HCT116 (cell line): ENCODE data around the gene TNKS1BP1. TPM values are rescaled to one million over a fixed set of nuclear protein-coding genes. Genes with fewer than 3 reads are reported as not detected.

Experiments used
- ATAC-seq: fragments of 200-7000 bp; cut with Tn5 transposase; 2 replicates; pipeline ENCODE4 v1.9.1; 2020; ENCODE audit warnings: mild to moderate bottlenecking, moderate library complexity
- BruUV-seq: library from RNA; stranded (reverse); fragments of 400-500 nt; replicated peaks from 2 replicates; lab custom pipeline; 2021; lab: Mats Ljungman, UMichigan
- CTCF ChIA-PET: fragments of 300-600 bp; sonication (Branson Sonifier 250); formaldehyde crosslinking; loops from one replicate; lab custom pipeline; 2021; ENCODE audit warnings: antibody characterized with exemption; lab: Charles Lee
- POLR2A ChIA-PET: fragments of 300-600, 350-600 bp; sonication (Branson Sonifier 250); formaldehyde crosslinking; loops from one replicate; lab custom pipeline; 2021; ENCODE audit warnings: antibody characterized with exemption; lab: Charles Lee
- RAD21 ChIA-PET, 2 experiments: fragments of 300-600 bp; sonication (Branson Sonifier 250); formaldehyde crosslinking; loops; one replicate each; lab custom pipeline; 2023; ENCODE audit warnings: low total read pairs in 2 of 2; ENCODE audit not compliant: uncharacterized antibody in 2 of 2, unreplicated experiment in 2 of 2, low non-redundant PET in 1 of 2; lab: Charles Lee
- DNase-seq: peaks from one replicate; pipeline ENCODE4 v3.0.0-alpha.2; 2010; ENCODE audit warnings: low read depth, low spot score
- H2AFZ ChIP-seq: fragments of 200-600 bp; shearing (Covaris generic), sonication (generic); 2 replicates; pipeline ENCODE4 v1.6.1; 2017; ENCODE audit warnings: low read depth, mixed run types, mixed read lengths, antibody characterized with exemption, low read length; ENCODE audit not compliant: poor library complexity, severe bottlenecking
- H3K27ac ChIP-seq: 2 replicates; pipeline ENCODE4 v1.5.1; 2012; ENCODE audit warnings: low read depth, low read length
- H3K27me3 ChIP-seq: fragments of 200-600 bp; sonication (generic); 2 replicates; pipeline ENCODE4 v1.6.1; 2016; ENCODE audit warnings: mixed run types, low read length, mixed read lengths; ENCODE audit not compliant: insufficient read depth
- H3K36me3 ChIP-seq, 2 experiments: fragments of 200-500 bp in 1 of 2; fragments of 200-600 bp in 1 of 2; sonication (Bioruptor generic) in 1 of 2; sonication (generic) in 1 of 2; 2 replicates each; pipeline versions ENCODE4 v1.5.1 to v1.6.1; 2014 to 2016; ENCODE audit warnings: low read length in 2 of 2, inconsistent platforms in 1 of 2, mixed read lengths in 1 of 2, mixed run types in 1 of 2; ENCODE audit not compliant: insufficient read depth in 2 of 2, control insufficient read depth in 1 of 2
- H3K4me1 ChIP-seq, 2 experiments: fragments of 200-600 bp in 1 of 2; sonication (generic) in 1 of 2; 2 replicates each; pipeline versions ENCODE4 v1.5.1 to v1.6.1; 2012 to 2017; ENCODE audit warnings: low read length in 2 of 2, inconsistent platforms in 1 of 2, mild to moderate bottlenecking in 1 of 2, mixed read lengths in 1 of 2, mixed run types in 1 of 2, moderate library complexity in 1 of 2; ENCODE audit not compliant: insufficient read depth in 2 of 2, control insufficient read depth in 1 of 2
- H3K4me2 ChIP-seq: fragments of 200-600 bp; sonication (generic); 2 replicates; pipeline ENCODE4 v1.6.1; 2017; ENCODE audit warnings: mixed run types, low read length, mixed read lengths
- H3K4me3 ChIP-seq, 2 experiments: fragments of 200-600 bp in 1 of 2; sonication (generic) in 1 of 2; replicated peaks in 1 of 2; 2 replicates each; pipeline ENCODE4 v1.5.1; 2011 to 2016; ENCODE audit warnings: low read length in 2 of 2, control low read depth in 1 of 2, low read depth in 1 of 2, mild to moderate bottlenecking in 1 of 2, mixed read lengths in 1 of 2, mixed run types in 1 of 2
- H3K79me2 ChIP-seq: fragments of 200-600 bp; sonication (generic); 2 replicates; pipeline ENCODE4 v1.6.1; 2017; ENCODE audit warnings: mild to moderate bottlenecking, mixed run types, low read length, moderate library complexity, mixed read lengths; ENCODE audit not compliant: insufficient read depth
- H3K9ac ChIP-seq: fragments of 200-600 bp; sonication (generic); 2 replicates; pipeline ENCODE4 v1.6.1; 2016; ENCODE audit warnings: low read length, mixed read lengths
- H3K9me2 ChIP-seq: fragments of 200-600 bp; sonication (generic), shearing (Covaris generic); 2 replicates; pipeline ENCODE4 v1.6.1; 2017; ENCODE audit warnings: mixed run types, mild to moderate bottlenecking, moderate library complexity; ENCODE audit not compliant: insufficient read depth
- H3K9me3 ChIP-seq, 2 experiments: fragments of 200-500 bp in 1 of 2; fragments of 200-600 bp in 1 of 2; sonication (Bioruptor generic) in 1 of 2; sonication (generic) in 1 of 2; 2 replicates each; pipeline ENCODE4 v1.6.1; 2014 to 2017; ENCODE audit warnings: low read length in 2 of 2, mixed read lengths in 2 of 2, inconsistent platforms in 1 of 2, low read depth in 1 of 2, mild to moderate bottlenecking in 1 of 2, mixed run types in 1 of 2, moderate library complexity in 1 of 2; ENCODE audit not compliant: control insufficient read depth in 1 of 2, insufficient read depth in 1 of 2
- H4K20me1 ChIP-seq: fragments of 200-600 bp; sonication (generic), shearing (Covaris generic); 2 replicates; pipeline ENCODE4 v1.6.1; 2017; ENCODE audit warnings: mixed run types, mild to moderate bottlenecking, moderate library complexity; ENCODE audit not compliant: insufficient read depth
- ELF1 ChIP-seq: IDR thresholded peaks from 2 replicates; pipeline ENCODE4 v1.6.1; 2012; ENCODE audit warnings: low read depth, borderline replicate concordance
- FOSL1 ChIP-seq: IDR thresholded peaks from 2 replicates; pipeline ENCODE4 v1.6.1; 2012; ENCODE audit warnings: low read depth
- POLR2AphosphoS5 ChIP-seq: IDR thresholded peaks from 2 replicates; pipeline ENCODE4 v1.6.1; 2011; ENCODE audit warnings: mild to moderate bottlenecking, low read depth, low read length, moderate library complexity
- TCF7L2 ChIP-seq: IDR thresholded peaks from 2 replicates; pipeline ENCODE4 v1.7.0; 2011; ENCODE audit warnings: borderline replicate concordance, inconsistent platforms; ENCODE audit not compliant: insufficient read depth, insufficient read length; ENCODE audit errors: extremely low read depth
- intact Hi-C: fragments of 100-400 bp; cut with micrococcal nuclease; formaldehyde crosslinking; loops from 2 replicates; pipeline ENCODE4 v1.10.0; 2022
- total RNA-seq: library from RNA; stranded (reverse); gene quantifications from one replicate; pipeline ENCODE4 v1.2.1, GENCODE V29; 2021; ENCODE audit not compliant: unreplicated experiment
- TF ChIP-seq, protein P1 (sequence below): IDR thresholded peaks from 2 replicates; pipeline ENCODE4 v1.6.1; 2011; ENCODE audit warnings: mild to moderate bottlenecking, low read length, moderate library complexity; ENCODE audit not compliant: insufficient replicate concordance; ENCODE audit errors: extremely low read depth
- TF ChIP-seq, protein P2 (sequence below): IDR thresholded peaks from 2 replicates; pipeline ENCODE4 v1.6.1; 2012
- TF ChIP-seq, protein P3 (sequence below): IDR thresholded peaks from 2 replicates; pipeline ENCODE4 v1.6.1; 2012
- TF ChIP-seq, protein P4 (sequence below): IDR thresholded peaks from 2 replicates; pipeline ENCODE4 v1.6.1; 2012; ENCODE audit warnings: low read depth
- TF ChIP-seq, protein P5 (sequence below), 3 experiments: fragments of 200-600 bp in 1 of 3; sonication (generic) in 1 of 3; IDR thresholded peaks in 2 of 3; conservative IDR thresholded peaks in 1 of 3; 2 replicates each; pipeline ENCODE4 v1.5.1; 2012 to 2017; ENCODE audit warnings: low read depth in 2 of 3, low read length in 2 of 3, antibody characterized with exemption in 1 of 3, borderline replicate concordance in 1 of 3, control low read depth in 1 of 3, mild to moderate bottlenecking in 1 of 3, mixed read lengths in 1 of 3, mixed run types in 1 of 3, moderate library complexity in 1 of 3; ENCODE audit not compliant: insufficient read depth in 1 of 3

TNKS1BP1 gene
- total RNA-seq, 1 experiment from 2014 or later, result 77.6 TPM

DNA sequence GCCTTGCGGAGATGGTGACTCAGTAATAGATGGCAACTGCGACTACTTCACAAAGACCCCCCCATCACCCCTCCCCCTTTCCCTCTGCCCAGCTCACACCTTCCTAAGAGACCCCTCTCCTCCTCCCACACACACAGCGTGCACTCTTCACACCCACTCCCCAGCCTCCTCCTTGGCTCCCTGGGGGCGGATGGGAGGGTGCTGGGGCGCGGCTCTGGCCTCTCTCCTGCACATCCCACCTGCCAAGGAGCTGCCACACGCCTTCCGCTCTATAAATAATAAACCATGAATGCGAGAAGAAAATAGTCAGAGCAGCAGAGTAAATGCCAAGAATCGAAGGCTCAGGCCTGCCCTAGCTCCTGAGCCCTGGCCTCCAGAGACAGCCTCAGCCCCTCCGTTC lies 17.9 kb upstream of the TNKS1BP1 start:
- peaks cover 0 to 11% of the 10 kb centered on the region in 2 experiments; a peak in 2 of 4 replicates for H3K4me1 ChIP-seq
- H3K27ac ChIP-seq, result no peak overlapping the region
- H3K9ac ChIP-seq, result no peak overlapping the region
- no peaks in the 10 kb centered on the region for H3K36me3 ChIP-seq
- TF ChIP-seq, protein P1, sequence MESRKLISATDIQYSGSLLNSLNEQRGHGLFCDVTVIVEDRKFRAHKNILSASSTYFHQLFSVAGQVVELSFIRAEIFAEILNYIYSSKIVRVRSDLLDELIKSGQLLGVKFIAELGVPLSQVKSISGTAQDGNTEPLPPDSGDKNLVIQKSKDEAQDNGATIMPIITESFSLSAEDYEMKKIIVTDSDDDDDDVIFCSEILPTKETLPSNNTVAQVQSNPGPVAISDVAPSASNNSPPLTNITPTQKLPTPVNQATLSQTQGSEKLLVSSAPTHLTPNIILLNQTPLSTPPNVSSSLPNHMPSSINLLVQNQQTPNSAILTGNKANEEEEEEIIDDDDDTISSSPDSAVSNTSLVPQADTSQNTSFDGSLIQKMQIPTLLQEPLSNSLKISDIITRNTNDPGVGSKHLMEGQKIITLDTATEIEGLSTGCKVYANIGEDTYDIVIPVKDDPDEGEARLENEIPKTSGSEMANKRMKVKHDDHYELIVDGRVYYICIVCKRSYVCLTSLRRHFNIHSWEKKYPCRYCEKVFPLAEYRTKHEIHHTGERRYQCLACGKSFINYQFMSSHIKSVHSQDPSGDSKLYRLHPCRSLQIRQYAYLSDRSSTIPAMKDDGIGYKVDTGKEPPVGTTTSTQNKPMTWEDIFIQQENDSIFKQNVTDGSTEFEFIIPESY, result no peak
- TF ChIP-seq, protein P2, sequence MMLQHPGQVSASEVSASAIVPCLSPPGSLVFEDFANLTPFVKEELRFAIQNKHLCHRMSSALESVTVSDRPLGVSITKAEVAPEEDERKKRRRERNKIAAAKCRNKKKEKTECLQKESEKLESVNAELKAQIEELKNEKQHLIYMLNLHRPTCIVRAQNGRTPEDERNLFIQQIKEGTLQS, result no peak
- TF ChIP-seq, all 23 proteins: peak for 0
- RAD21 ChIA-PET, result no interaction called here
- Histone ChIP-seq H3K4me2 (no peak overlapping the region), H4K20me1 (no peaks in the 10 kb centered on the region), H2AFZ (no peak overlapping the region), H3K79me2 (no peaks in the 10 kb centered on the region), H3K9me2 (no peaks in the 10 kb centered on the region), H3K9me3 (no peaks in the 10 kb centered on the region), H3K4me3 (no peak overlapping the region), H3K27me3 (no peaks in the 10 kb centered on the region)
- POLR2A ChIA-PET, result interaction anchor here (0.7 to 1.0 kb wide), 2 partner anchors 17 to 35 kb away, joined by 3 read pairs; partner anchors contain the start of gene TNKS1BP1
- intact Hi-C loops, result no loop called here
- no peak for DNase-seq
- no peak for ATAC-seq
- CTCF ChIA-PET, result no interaction called here
- BruUV-seq, result no TSS peak

DNA sequence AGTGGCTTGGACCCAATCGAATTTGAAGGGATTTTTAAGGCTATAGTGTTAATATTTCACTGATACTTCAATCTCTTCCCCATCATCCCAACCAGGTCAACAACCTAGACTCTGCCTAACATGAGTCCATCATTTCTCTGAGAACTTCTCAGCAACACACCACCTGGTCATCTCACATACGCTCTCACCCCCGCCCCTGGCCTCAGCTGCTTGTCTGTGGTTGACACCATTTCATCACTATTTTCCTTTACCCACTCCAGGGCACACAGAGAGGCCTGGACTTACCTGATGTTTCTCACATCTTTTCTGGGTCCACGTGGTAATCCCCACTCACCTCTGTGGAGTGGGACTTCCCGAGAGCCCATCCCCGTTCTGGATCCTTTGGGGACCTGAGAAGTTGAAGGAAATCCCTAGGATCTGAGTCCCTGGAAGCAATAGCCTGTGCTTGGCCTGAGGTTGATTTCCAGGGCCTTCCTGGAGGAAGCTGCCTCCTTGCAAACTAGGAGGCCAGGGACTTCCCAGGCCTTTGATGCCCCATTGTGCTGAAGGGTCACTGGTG lies 16.6 kb upstream of the TNKS1BP1 start:
- ATAC-seq, result no peak
- Histone ChIP-seq H3K27ac (no peak overlapping the region), H3K27me3 (no peaks in the 10 kb centered on the region), H3K9me3 (no peaks in the 10 kb centered on the region), H4K20me1 (no peaks in the 10 kb centered on the region), H3K36me3 (no peaks in the 10 kb centered on the region), H3K9me2 (no peaks in the 10 kb centered on the region), H3K4me3 (no peak overlapping the region), H2AFZ (no peak overlapping the region), H3K4me2 (no peak overlapping the region), H3K79me2 (no peaks in the 10 kb centered on the region), H3K9ac (no peak overlapping the region), H3K4me1 (peaks cover 2 to 14% of the 10 kb centered on the region in 2 experiments; a peak in 3 of 4 replicates)
- RAD21 ChIA-PET, result no interaction called here
- intact Hi-C loops, result no loop called here
- no peak for DNase-seq
- CTCF ChIA-PET, result no interaction called here
- POLR2A ChIA-PET, result no interaction called here
- BruUV-seq, result no TSS peak
- TF ChIP-seq FOSL1 (no peak), POLR2AphosphoS5 (no peak), TCF7L2 (no peak), ELF1 (no peak)
- TF ChIP-seq, protein P3, sequence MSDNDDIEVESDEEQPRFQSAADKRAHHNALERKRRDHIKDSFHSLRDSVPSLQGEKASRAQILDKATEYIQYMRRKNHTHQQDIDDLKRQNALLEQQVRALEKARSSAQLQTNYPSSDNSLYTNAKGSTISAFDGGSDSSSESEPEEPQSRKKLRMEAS, result no peak
- TF ChIP-seq, protein P4, sequence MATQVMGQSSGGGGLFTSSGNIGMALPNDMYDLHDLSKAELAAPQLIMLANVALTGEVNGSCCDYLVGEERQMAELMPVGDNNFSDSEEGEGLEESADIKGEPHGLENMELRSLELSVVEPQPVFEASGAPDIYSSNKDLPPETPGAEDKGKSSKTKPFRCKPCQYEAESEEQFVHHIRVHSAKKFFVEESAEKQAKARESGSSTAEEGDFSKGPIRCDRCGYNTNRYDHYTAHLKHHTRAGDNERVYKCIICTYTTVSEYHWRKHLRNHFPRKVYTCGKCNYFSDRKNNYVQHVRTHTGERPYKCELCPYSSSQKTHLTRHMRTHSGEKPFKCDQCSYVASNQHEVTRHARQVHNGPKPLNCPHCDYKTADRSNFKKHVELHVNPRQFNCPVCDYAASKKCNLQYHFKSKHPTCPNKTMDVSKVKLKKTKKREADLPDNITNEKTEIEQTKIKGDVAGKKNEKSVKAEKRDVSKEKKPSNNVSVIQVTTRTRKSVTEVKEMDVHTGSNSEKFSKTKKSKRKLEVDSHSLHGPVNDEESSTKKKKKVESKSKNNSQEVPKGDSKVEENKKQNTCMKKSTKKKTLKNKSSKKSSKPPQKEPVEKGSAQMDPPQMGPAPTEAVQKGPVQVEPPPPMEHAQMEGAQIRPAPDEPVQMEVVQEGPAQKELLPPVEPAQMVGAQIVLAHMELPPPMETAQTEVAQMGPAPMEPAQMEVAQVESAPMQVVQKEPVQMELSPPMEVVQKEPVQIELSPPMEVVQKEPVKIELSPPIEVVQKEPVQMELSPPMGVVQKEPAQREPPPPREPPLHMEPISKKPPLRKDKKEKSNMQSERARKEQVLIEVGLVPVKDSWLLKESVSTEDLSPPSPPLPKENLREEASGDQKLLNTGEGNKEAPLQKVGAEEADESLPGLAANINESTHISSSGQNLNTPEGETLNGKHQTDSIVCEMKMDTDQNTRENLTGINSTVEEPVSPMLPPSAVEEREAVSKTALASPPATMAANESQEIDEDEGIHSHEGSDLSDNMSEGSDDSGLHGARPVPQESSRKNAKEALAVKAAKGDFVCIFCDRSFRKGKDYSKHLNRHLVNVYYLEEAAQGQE, result no peak
- TF ChIP-seq, protein P2, result no peak
- TF ChIP-seq, protein P5, sequence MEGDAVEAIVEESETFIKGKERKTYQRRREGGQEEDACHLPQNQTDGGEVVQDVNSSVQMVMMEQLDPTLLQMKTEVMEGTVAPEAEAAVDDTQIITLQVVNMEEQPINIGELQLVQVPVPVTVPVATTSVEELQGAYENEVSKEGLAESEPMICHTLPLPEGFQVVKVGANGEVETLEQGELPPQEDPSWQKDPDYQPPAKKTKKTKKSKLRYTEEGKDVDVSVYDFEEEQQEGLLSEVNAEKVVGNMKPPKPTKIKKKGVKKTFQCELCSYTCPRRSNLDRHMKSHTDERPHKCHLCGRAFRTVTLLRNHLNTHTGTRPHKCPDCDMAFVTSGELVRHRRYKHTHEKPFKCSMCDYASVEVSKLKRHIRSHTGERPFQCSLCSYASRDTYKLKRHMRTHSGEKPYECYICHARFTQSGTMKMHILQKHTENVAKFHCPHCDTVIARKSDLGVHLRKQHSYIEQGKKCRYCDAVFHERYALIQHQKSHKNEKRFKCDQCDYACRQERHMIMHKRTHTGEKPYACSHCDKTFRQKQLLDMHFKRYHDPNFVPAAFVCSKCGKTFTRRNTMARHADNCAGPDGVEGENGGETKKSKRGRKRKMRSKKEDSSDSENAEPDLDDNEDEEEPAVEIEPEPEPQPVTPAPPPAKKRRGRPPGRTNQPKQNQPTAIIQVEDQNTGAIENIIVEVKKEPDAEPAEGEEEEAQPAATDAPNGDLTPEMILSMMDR (IDR thresholded peaks at IDR 0.05 in 2 of 3, conservative IDR thresholded peaks at IDR 0.05 in 1 of 3; ENCODE audit: borderline replicate concordance in 1 of 3, insufficient read depth in 1 of 3, low read depth in 2 of 3, low read length in 2 of 3), result no peak
